ENCODE data around the gene PDCL2. TPM values are rescaled to one million over a fixed set of nuclear protein-coding genes. Genes with fewer than 3 reads are reported as not detected.
"Not testable (repeated sequence)": the region's sequence is repeated elsewhere in the genome, so short reads cannot be mapped to it uniquely, and the experiment has no call there.

Gene PDCL2
- total RNA-seq, 4 donors from 2014 or later: not detected

GRCh38 chr4:55554453-55555030 is 37.5 kb downstream of the PDCL2 start:
- TF ChIP-seq CTCF (IDR thresholded peaks at IDR 0.05) (peak in 3 of 4 experiments; percentile 37 to 66 (median 57)), POLR2A (IDR thresholded peaks at IDR 0.05) (no peak)
- H3K4me1 ChIP-seq: no peaks in the 10 kb centered on the region
- H3K4me3 ChIP-seq: no peak overlapping the region
- H3K36me3 ChIP-seq: no peaks in the 10 kb centered on the region
- no peaks in the 10 kb centered on the region for H3K27me3 ChIP-seq
- no peak for DNase-seq
- intact Hi-C loops (cut with DNase I; ENCODE audit: low total_unique reads): no loop called here
- H3K27ac ChIP-seq: peak overlapping the region in 1 of 2 donors; percentile 83
- H3K9me3 ChIP-seq: no peaks in the 10 kb centered on the region

- Histone ChIP-seq H3K4me3 (peak overlapping the region; percentile 39 to 42), H3K27me3 (no peaks in the 10 kb centered on the region), H3K27ac (peak overlapping the region; percentile 74 to 83)
Observed at GRCh38 chr4:55553441-55554201, 38.4 kb downstream of the PDCL2 start.

GRCh38 chr4:55551964-55552363 is 40.1 kb downstream of the PDCL2 start:
- intact Hi-C loops (cut with DNase I; ENCODE audit: low total_unique reads); H3K36me3 ChIP-seq; H3K4me3 ChIP-seq; H3K9me3 ChIP-seq; H3K27me3 ChIP-seq; H3K27ac ChIP-seq; DNase-seq; H3K4me1 ChIP-seq: not testable (repeated sequence)

More at GRCh38 chr4:55553441-55554201, 38.4 kb downstream of the PDCL2 start:
- intact Hi-C loops (cut with DNase I; ENCODE audit: low total_unique reads): no loop called here
- H3K36me3 ChIP-seq: no peaks in the 10 kb centered on the region
- no peaks in the 10 kb centered on the region for H3K4me1 ChIP-seq
- DNase-seq: peak; percentile 62 to 80
- TF ChIP-seq POLR2A (IDR thresholded peaks at IDR 0.05) (no peak), CTCF (IDR thresholded peaks at IDR 0.05) (no peak)
- no peaks in the 10 kb centered on the region for H3K9me3 ChIP-seq

GRCh38 chr4:55549888-55550287 is 42.2 kb downstream of the PDCL2 start:
- Histone ChIP-seq H3K36me3 (no peaks in the 10 kb centered on the region), H3K27ac (no peak overlapping the region), H3K4me1 (no peaks in the 10 kb centered on the region), H3K9me3 (no peaks in the 10 kb centered on the region), H3K27me3 (no peaks in the 10 kb centered on the region), H3K4me3 (no peak overlapping the region)
- intact Hi-C loops (cut with DNase I; ENCODE audit: low total_unique reads): loop anchor here (5.0 kb wide), 1 partner anchor 193 kb away; no protein-coding TSS in a partner anchor
- DNase-seq: no peak
- no peak for TF ChIP-seq POLR2A (IDR thresholded peaks at IDR 0.05)
- no peak for TF ChIP-seq CTCF (IDR thresholded peaks at IDR 0.05)

- Histone ChIP-seq H3K9me3 (no peaks in the 10 kb centered on the region), H3K4me3 (no peak overlapping the region), H3K4me1 (no peaks in the 10 kb centered on the region), H3K36me3 (no peaks in the 10 kb centered on the region), H3K27me3 (no peaks in the 10 kb centered on the region), H3K27ac (peak overlapping the region; percentile 98 to 99)
- TF ChIP-seq CTCF (IDR thresholded peaks at IDR 0.05) (no peak), POLR2A (IDR thresholded peaks at IDR 0.05) (no peak)
- intact Hi-C loops (cut with DNase I; ENCODE audit: low total_unique reads): loop anchor here (5.0 kb wide), 1 partner anchor 191 kb away; no protein-coding TSS in a partner anchor
- no peak for DNase-seq
Observed at GRCh38 chr4:55547918-55548317, 44.1 kb downstream of the PDCL2 start.

All from uterus (tissue), 4 donors.